Ishikawa (cell line): ENCODE data around the gene NRG3.

Experiments used
- CEBPB ChIP-seq: IDR thresholded peaks from 2 replicates; pipeline ENCODE4 v1.6.1; 2012
- CREB1 ChIP-seq: IDR thresholded peaks from 2 replicates; pipeline ENCODE4 v1.6.1; 2012; ENCODE audit warnings: low read depth
- EGR1 ChIP-seq: IDR thresholded peaks from 2 replicates; pipeline ENCODE4 v1.6.1; 2012
- EP300 ChIP-seq: IDR thresholded peaks from 2 replicates; pipeline ENCODE4 v1.6.1; 2012; ENCODE audit warnings: borderline replicate concordance
- MAX ChIP-seq: IDR thresholded peaks from 2 replicates; pipeline ENCODE4 v1.6.1; 2012
- NFIC ChIP-seq: IDR thresholded peaks from 2 replicates; pipeline ENCODE4 v1.6.1; 2012
- RAD21 ChIP-seq: IDR thresholded peaks from 2 replicates; pipeline ENCODE4 v1.6.1; 2012; ENCODE audit warnings: low read depth
- TAF1 ChIP-seq: IDR thresholded peaks from 2 replicates; pipeline ENCODE4 v1.6.1; 2012; ENCODE audit warnings: low read depth, mild to moderate bottlenecking
- TCF12 ChIP-seq: IDR thresholded peaks from 2 replicates; pipeline ENCODE4 v1.6.1; 2012; ENCODE audit warnings: low read depth
- YY1 ChIP-seq: IDR thresholded peaks from 2 replicates; pipeline ENCODE4 v1.6.1; 2012; ENCODE audit warnings: low read depth
- ZBTB7A ChIP-seq: IDR thresholded peaks from 2 replicates; pipeline ENCODE4 v1.6.1; 2012; ENCODE audit warnings: low read depth
- TF ChIP-seq, protein P1 (sequence below): IDR thresholded peaks from 2 replicates; pipeline ENCODE4 v1.6.1; 2012; ENCODE audit warnings: low read depth, mild to moderate bottlenecking
- TF ChIP-seq, protein P2 (sequence below): IDR thresholded peaks from 2 replicates; pipeline ENCODE4 v1.6.1; 2012

DNA sequence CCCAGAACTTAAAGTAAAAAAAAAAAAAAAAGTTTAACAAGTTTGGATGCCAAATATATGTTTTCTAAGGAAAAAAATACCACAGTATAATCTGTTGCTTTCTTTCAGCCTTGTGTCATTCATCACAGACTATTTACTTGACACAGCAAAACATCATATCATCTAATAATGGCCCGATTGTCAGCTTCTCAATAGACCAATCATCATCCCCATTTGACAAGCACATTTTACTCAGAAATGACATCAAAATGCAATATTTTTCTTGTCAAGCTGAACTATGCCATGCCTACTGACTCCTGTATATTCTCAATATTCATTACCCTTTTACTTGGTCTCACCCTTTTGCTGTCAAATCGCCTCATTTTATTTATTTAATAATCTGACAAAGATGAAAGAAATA is 249.7 kb downstream of the NRG3 start:
- TF ChIP-seq RAD21 (no peak), CREB1 (no peak), MAX (no peak), CEBPB (no peak), EGR1 (no peak), EP300 (no peak), YY1 (no peak), ZBTB7A (no peak), NFIC (no peak), TAF1 (no peak), TCF12 (no peak)
- TF ChIP-seq, protein P1, sequence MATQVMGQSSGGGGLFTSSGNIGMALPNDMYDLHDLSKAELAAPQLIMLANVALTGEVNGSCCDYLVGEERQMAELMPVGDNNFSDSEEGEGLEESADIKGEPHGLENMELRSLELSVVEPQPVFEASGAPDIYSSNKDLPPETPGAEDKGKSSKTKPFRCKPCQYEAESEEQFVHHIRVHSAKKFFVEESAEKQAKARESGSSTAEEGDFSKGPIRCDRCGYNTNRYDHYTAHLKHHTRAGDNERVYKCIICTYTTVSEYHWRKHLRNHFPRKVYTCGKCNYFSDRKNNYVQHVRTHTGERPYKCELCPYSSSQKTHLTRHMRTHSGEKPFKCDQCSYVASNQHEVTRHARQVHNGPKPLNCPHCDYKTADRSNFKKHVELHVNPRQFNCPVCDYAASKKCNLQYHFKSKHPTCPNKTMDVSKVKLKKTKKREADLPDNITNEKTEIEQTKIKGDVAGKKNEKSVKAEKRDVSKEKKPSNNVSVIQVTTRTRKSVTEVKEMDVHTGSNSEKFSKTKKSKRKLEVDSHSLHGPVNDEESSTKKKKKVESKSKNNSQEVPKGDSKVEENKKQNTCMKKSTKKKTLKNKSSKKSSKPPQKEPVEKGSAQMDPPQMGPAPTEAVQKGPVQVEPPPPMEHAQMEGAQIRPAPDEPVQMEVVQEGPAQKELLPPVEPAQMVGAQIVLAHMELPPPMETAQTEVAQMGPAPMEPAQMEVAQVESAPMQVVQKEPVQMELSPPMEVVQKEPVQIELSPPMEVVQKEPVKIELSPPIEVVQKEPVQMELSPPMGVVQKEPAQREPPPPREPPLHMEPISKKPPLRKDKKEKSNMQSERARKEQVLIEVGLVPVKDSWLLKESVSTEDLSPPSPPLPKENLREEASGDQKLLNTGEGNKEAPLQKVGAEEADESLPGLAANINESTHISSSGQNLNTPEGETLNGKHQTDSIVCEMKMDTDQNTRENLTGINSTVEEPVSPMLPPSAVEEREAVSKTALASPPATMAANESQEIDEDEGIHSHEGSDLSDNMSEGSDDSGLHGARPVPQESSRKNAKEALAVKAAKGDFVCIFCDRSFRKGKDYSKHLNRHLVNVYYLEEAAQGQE = no peak
- TF ChIP-seq, protein P2, sequence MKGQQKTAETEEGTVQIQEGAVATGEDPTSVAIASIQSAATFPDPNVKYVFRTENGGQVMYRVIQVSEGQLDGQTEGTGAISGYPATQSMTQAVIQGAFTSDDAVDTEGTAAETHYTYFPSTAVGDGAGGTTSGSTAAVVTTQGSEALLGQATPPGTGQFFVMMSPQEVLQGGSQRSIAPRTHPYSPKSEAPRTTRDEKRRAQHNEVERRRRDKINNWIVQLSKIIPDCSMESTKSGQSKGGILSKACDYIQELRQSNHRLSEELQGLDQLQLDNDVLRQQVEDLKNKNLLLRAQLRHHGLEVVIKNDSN = no peak
